ENCODE results near the gene MPP3.

MPP3 gene

GRCh38 chr17:43857957-43858600, 25.1 kb upstream of the MPP3 start:
- Histone ChIP-seq H3K4me1 (ENCODE audit: control insufficient read depth, insufficient read depth, low read length) (no peaks in the 10 kb centered on the region), H3K27ac (ENCODE audit: extremely low read depth, low read depth, low read length) (no peak overlapping the region), H3K4me3 (ENCODE audit: low read depth, low read length) (no peak overlapping the region), H3K36me3 (ENCODE audit: control insufficient read depth in 2 of 2, insufficient read depth in 1 of 2, low read length in 2 of 2) (no peaks in the 10 kb centered on the region), H3K9me3 (ENCODE audit: control insufficient read depth, insufficient read depth, low read depth, low read length) (no peaks in the 10 kb centered on the region)
- POLR2A ChIA-PET, result no interaction called here
- no peak for TF ChIP-seq ZBTB1 (tag by site-specific recombination; IDR thresholded peaks at IDR 0.05)
- no peak for TF ChIP-seq ZNF514 (tag by site-specific recombination; IDR thresholded peaks at IDR 0.05)
- TF ChIP-seq MYNN (tag by site-specific recombination; IDR thresholded peaks at IDR 0.05; ENCODE audit: borderline replicate concordance), result no peak
- no peak for TF ChIP-seq ZFP3 (tag by site-specific recombination; IDR thresholded peaks at IDR 0.05; ENCODE audit: low read depth)
- no peak for TF ChIP-seq ZFP37 (tag by site-specific recombination; IDR thresholded peaks at IDR 0.05)
- no peak for TF ChIP-seq ZNF350 (tag by site-specific recombination; IDR thresholded peaks at IDR 0.05)
- no peak for TF ChIP-seq ZFP69B (tag by site-specific recombination; IDR thresholded peaks at IDR 0.05)
- TF ChIP-seq ZNF626 (tag by site-specific recombination; IDR thresholded peaks at IDR 0.05), result no peak
- TF ChIP-seq ZNF610 (tag by site-specific recombination; IDR thresholded peaks at IDR 0.05; ENCODE audit: borderline replicate concordance), result no peak
- no peak for TF ChIP-seq ZNF791 (tag by site-specific recombination; IDR thresholded peaks at IDR 0.05)
- TF ChIP-seq ZNF513 (tag by site-specific recombination; IDR thresholded peaks at IDR 0.05), result no peak
- TF ChIP-seq ZNF112 (tag by site-specific recombination; IDR thresholded peaks at IDR 0.05), result no peak
- TF ChIP-seq ZNF544 (tag by site-specific recombination; IDR thresholded peaks at IDR 0.05), result no peak
- TF ChIP-seq ZSCAN18 (tag by site-specific recombination; IDR thresholded peaks at IDR 0.05), result no peak
- TF ChIP-seq ZNF664 (tag by site-specific recombination; IDR thresholded peaks at IDR 0.05), result no peak
- CTCF ChIA-PET, result interaction anchor here (0.6 to 4.3 kb wide), 6 partner anchors 12 to 95 kb away, joined by 3 to 56 read pairs (median 6); partner anchors contain the start of gene CD300LG

GRCh38 chr17:43857141-43857540, 24.2 kb upstream of the MPP3 start:
- POLR2A ChIA-PET, result no interaction called here

More at GRCh38 chr17:43857141-43857540, 24.2 kb upstream of the MPP3 start:
- Histone ChIP-seq H3K4me3 (ENCODE audit: low read depth, low read length) (no peak overlapping the region), H3K4me1 (ENCODE audit: control insufficient read depth, insufficient read depth, low read length) (no peaks in the 10 kb centered on the region), H3K9me3 (ENCODE audit: control insufficient read depth, insufficient read depth, low read depth, low read length) (no peaks in the 10 kb centered on the region), H3K27ac (ENCODE audit: extremely low read depth, low read depth, low read length) (no peak overlapping the region), H3K36me3 (ENCODE audit: control insufficient read depth in 2 of 2, insufficient read depth in 1 of 2, low read length in 2 of 2) (no peaks in the 10 kb centered on the region)
- TF ChIP-seq ATF2 (tag by site-specific recombination; IDR thresholded peaks at IDR 0.05; ENCODE audit: low read depth) (no peak), ZNF555 (tag by site-specific recombination; conservative IDR thresholded peaks at IDR 0.05) (no peak), ZNF19 (tag by site-specific recombination; IDR thresholded peaks at IDR 0.05; ENCODE audit: low read depth) (no peak), ZNF366 (tag by site-specific recombination; conservative IDR thresholded peaks at IDR 0.05) (no peak)
- CTCF ChIA-PET, result interaction anchor here (1.4 to 4.3 kb wide), 3 partner anchors 11 to 21 kb away, joined by 8 to 56 read pairs (median 11); partner anchors contain the start of gene CD300LG
